SK-N-SH (cell line): Measurements from ENCODE around the gene PNKD. TPM values are rescaled to one million over a fixed set of nuclear protein-coding genes. Genes with fewer than 3 reads are reported as not detected.

ENCODE experiments used
- CTCF ChIA-PET: fragments of 300-600, 350-600 bp; formaldehyde crosslinking; extraction: SDS; loops from one replicate; lab custom pipeline; 2021; lab: Yijun Ruan, JAX
- POLR2A ChIA-PET: fragments of 350-600 bp; sonication (Branson Sonifier 250); formaldehyde crosslinking; extraction: SDS; loops from one replicate; lab custom pipeline; 2020; ENCODE audit warnings: antibody characterized with exemption, inconsistent platforms; lab: Yijun Ruan, JAX
- DNase-seq: peaks from one replicate; pipeline ENCODE4 v3.0.0; 2012
- H2AFZ ChIP-seq: fragments of 200-600 bp; sonication (generic); 2 replicates; pipeline ENCODE4 v1.8.1; 2016; ENCODE audit warnings: antibody characterized with exemption, mild to moderate bottlenecking, low read depth
- H3F3A ChIP-seq: fragments of 200-600 bp; sonication (generic); replicated peaks from 2 replicates; pipeline ENCODE3; 2016; ENCODE audit warnings: antibody characterized with exemption, mild to moderate bottlenecking; ENCODE audit not compliant: insufficient read depth
- H3K27ac ChIP-seq, 2 experiments: fragments of 200-500 bp in 1 of 2; fragments of 200-600 bp in 1 of 2; sonication (Bioruptor generic) in 1 of 2; sonication (generic), shearing (Covaris generic) in 1 of 2; 2 replicates each; pipeline versions ENCODE4 v1.5.1 to v1.6.1; 2014 to 2016; ENCODE audit warnings: low read depth in 2 of 2, inconsistent platforms in 1 of 2, low read length in 1 of 2, mild to moderate bottlenecking in 1 of 2, mixed read lengths in 1 of 2
- H3K27me3 ChIP-seq: fragments of 200-600 bp; sonication (generic), shearing (Covaris generic); 2 replicates; pipeline ENCODE4 v1.6.1; 2016; ENCODE audit warnings: mixed run types; ENCODE audit not compliant: insufficient read depth
- H3K36me3 ChIP-seq, 2 experiments: fragments of 200-500 bp in 1 of 2; fragments of 200-600 bp in 1 of 2; sonication (Bioruptor generic) in 1 of 2; sonication (generic) in 1 of 2; replicated peaks in 1 of 2; 2 replicates each; pipeline versions ENCODE3 to v1.5.1; 2014 to 2016; ENCODE audit warnings: low read length in 1 of 2, mild to moderate bottlenecking in 1 of 2; ENCODE audit not compliant: insufficient read depth in 2 of 2, control insufficient read depth in 1 of 2
- H3K4me1 ChIP-seq, 2 experiments: fragments of 200-500 bp in 1 of 2; fragments of 200-600 bp in 1 of 2; sonication (Bioruptor generic) in 1 of 2; sonication (generic), shearing (Covaris generic) in 1 of 2; 2 replicates each; pipeline versions ENCODE4 v1.5.1 to v1.6.1; 2014 to 2016; ENCODE audit warnings: low read depth in 1 of 2, low read length in 1 of 2, mixed run types in 1 of 2; ENCODE audit not compliant: insufficient read depth in 2 of 2, control insufficient read depth in 1 of 2
- H3K4me2 ChIP-seq: fragments of 200-600 bp; sonication (generic), shearing (Covaris generic); 2 replicates; pipeline ENCODE4 v1.6.1; 2017; ENCODE audit warnings: mixed run types
- H3K4me3 ChIP-seq, 2 experiments: fragments of 200-500 bp in 1 of 2; fragments of 200-600 bp in 1 of 2; sonication (Bioruptor generic) in 1 of 2; sonication (generic), shearing (Covaris generic) in 1 of 2; 2 replicates each; pipeline versions ENCODE4 v1.5.1 to v1.8.1; 2014 to 2016; ENCODE audit warnings: low read depth in 2 of 2, inconsistent platforms in 1 of 2, low read length in 1 of 2, mild to moderate bottlenecking in 1 of 2, mixed read lengths in 1 of 2, moderate library complexity in 1 of 2
- H3K79me2 ChIP-seq: fragments of 200-600 bp; sonication (generic); 2 replicates; pipeline ENCODE4 v1.8.1; 2017; ENCODE audit warnings: mild to moderate bottlenecking; ENCODE audit not compliant: insufficient read depth
- H3K9ac ChIP-seq: fragments of 200-600 bp; sonication (generic); 2 replicates; pipeline ENCODE4 v1.6.1; 2017; ENCODE audit warnings: mixed run types
- H3K9me2 ChIP-seq: fragments of 200-600 bp; sonication (generic); 2 replicates; pipeline ENCODE4 v1.6.1; 2017; ENCODE audit warnings: mixed run types
- H3K9me3 ChIP-seq: fragments of 200-600 bp; sonication (generic); 2 replicates; pipeline ENCODE4 v1.6.1; 2017; ENCODE audit warnings: mixed run types, mild to moderate bottlenecking, moderate library complexity
- H4K20me1 ChIP-seq: fragments of 200-600 bp; sonication (generic); 2 replicates; pipeline ENCODE4 v1.6.1; 2017; ENCODE audit warnings: mild to moderate bottlenecking, mixed run types; ENCODE audit not compliant: insufficient read depth
- CHD2 ChIP-seq: fragments of 150-350 bp; IDR thresholded peaks from 2 replicates; pipeline ENCODE4 v1.6.1; 2018; ENCODE audit warnings: low read length; ENCODE audit not compliant: partially characterized antibody
- EP300 ChIP-seq, 2 experiments: IDR thresholded peaks; 2 replicates each; pipeline versions ENCODE4 v1.4.0 to v1.6.1; 2012; ENCODE audit warnings: borderline replicate concordance in 1 of 2, low read depth in 1 of 2, low read length in 1 of 2
- EZH2phosphoT487 ChIP-seq: fragments of 200-600 bp; sonication (generic); IDR thresholded peaks from 2 replicates; pipeline ENCODE4 v1.6.1; 2017; ENCODE audit warnings: low read depth, mixed run types, mild to moderate bottlenecking, antibody characterized with exemption, moderate library complexity, borderline replicate concordance
- FOSL2 ChIP-seq: IDR thresholded peaks from 2 replicates; pipeline ENCODE4 v1.4.0; 2012; ENCODE audit warnings: low read depth, mild to moderate bottlenecking, moderate library complexity, borderline replicate concordance
- FOXM1 ChIP-seq: IDR thresholded peaks from 2 replicates; pipeline ENCODE4 v1.4.0; 2012; ENCODE audit warnings: low read depth, mild to moderate bottlenecking
- GATA2 ChIP-seq: sonication (generic); formaldehyde crosslinking; IDR thresholded peaks from 2 replicates; pipeline ENCODE4 v1.5.0; 2020; ENCODE audit warnings: mild to moderate bottlenecking, missing genetic modification reagents
- NFIC ChIP-seq: IDR thresholded peaks from 2 replicates; pipeline ENCODE4 v1.4.0; 2012; ENCODE audit warnings: borderline replicate concordance
- RFX5 ChIP-seq: IDR thresholded peaks from 2 replicates; pipeline ENCODE4 v1.6.1; 2012; ENCODE audit warnings: mild to moderate bottlenecking, improper control_type of control experiment, low read length
- TCF12 ChIP-seq: IDR thresholded peaks from 2 replicates; pipeline ENCODE4 v1.4.0; 2012
- USF2 ChIP-seq: fragments of 150-350 bp; IDR thresholded peaks from 2 replicates; pipeline ENCODE4 v1.6.1; 2017; ENCODE audit warnings: antibody characterized with exemption, low read length, low read depth, borderline replicate concordance
- WGBS: methylation state at CpG from one replicate; pipeline ENCODE4 v1.1.6; 2017; ENCODE audit warnings: low lambda C conversion rate; 5-methylcytosine and 5-hydroxymethylcytosine counted together
- polyA plus RNA-seq, 3 experiments: library from polyadenylated mRNA; depleted of rRNA; stranded (reverse); fragments of >200 nt; gene quantifications; 2 replicates each; pipeline ENCODE4 v1.2.3, GENCODE V29; 2012
- TF ChIP-seq, protein P1 (sequence below): IDR thresholded peaks from 2 replicates; pipeline ENCODE4 v1.4.0; 2012; ENCODE audit warnings: low read depth

Gene PNKD
- polyA plus RNA-seq, 1 of the 3 experiments (the other 2 are of a cell fraction): 101 TPM

DNA sequence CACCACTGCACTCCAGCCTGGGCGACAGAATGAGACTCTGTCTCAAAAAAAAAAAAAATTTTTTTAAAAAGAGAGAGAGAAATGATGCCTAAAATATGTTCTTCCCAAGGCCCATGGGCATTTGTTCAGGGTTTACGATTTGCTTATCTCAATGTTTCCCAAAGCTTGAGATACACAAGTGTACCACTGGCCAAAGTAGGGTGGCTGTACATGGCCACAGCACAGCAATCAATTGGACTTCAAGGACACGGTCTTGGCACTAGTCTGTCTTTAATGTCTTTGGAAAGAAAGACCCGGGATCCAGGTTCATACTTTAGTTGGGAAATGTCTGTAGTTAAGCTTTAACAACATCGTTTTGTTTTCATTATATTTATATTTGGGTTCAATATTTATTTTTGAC lies 76.9 kb downstream of the PNKD start:
- Histone ChIP-seq H3K36me3 (no peaks in the 10 kb centered on the region), H3K9ac (no peak overlapping the region), H3K9me3 (no peaks in the 10 kb centered on the region), H3K4me2 (no peak overlapping the region), H3K27me3 (no peaks in the 10 kb centered on the region), H2AFZ (no peak overlapping the region), H3K4me1 (no peaks in the 10 kb centered on the region), H4K20me1 (no peaks in the 10 kb centered on the region), H3K27ac (no peak overlapping the region), H3K79me2 (no peaks in the 10 kb centered on the region), H3K9me2 (no peaks in the 10 kb centered on the region), H3F3A (no peaks in the 10 kb centered on the region), H3K4me3 (no peak overlapping the region)
- 92% methylated on average over 5 of the region's 5 CpGs for WGBS
- ChIA-PET CTCF (interaction anchor here (0.9 kb wide), 1 partner anchor 45 kb away, joined by 3 read pairs; no protein-coding TSS in a partner anchor), POLR2A (no interaction called here)
- TF ChIP-seq FOXM1: no peak
- TF ChIP-seq, protein P1, sequence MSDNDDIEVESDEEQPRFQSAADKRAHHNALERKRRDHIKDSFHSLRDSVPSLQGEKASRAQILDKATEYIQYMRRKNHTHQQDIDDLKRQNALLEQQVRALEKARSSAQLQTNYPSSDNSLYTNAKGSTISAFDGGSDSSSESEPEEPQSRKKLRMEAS: no peak
- TF ChIP-seq RFX5: no peak
- no peak for TF ChIP-seq NFIC
- TF ChIP-seq USF2: no peak
- TF ChIP-seq TCF12: no peak
- TF ChIP-seq EP300 (IDR thresholded peaks at IDR 0.05; ENCODE audit: borderline replicate concordance in 1 of 2, low read depth in 1 of 2, low read length in 1 of 2): no peak
- no peak for TF ChIP-seq CHD2
- no peak for TF ChIP-seq FOSL2
- no peak for DNase-seq

- H3K27ac ChIP-seq: no peak overlapping the region
- TF ChIP-seq FOXM1: no peak
- TF ChIP-seq EZH2phosphoT487: no peak
- TF ChIP-seq USF2: no peak
- no peak for TF ChIP-seq GATA2 (CRISPR knock-in tag)
- no peak for TF ChIP-seq NFIC
- no peaks in the 10 kb centered on the region for H3K79me2 ChIP-seq
- H3F3A ChIP-seq: no peaks in the 10 kb centered on the region
- no peak overlapping the region for H3K4me2 ChIP-seq
- no peak overlapping the region for H2AFZ ChIP-seq
- 78% methylated on average over 14 of the region's 14 CpGs for WGBS
- H3K9me3 ChIP-seq: no peaks in the 10 kb centered on the region
- H3K9ac ChIP-seq: no peak overlapping the region
- H3K27me3 ChIP-seq: no peaks in the 10 kb centered on the region
- ChIA-PET CTCF (interaction anchor here (7.4 kb wide), 1 partner anchor 52 kb away, joined by 52 read pairs; no protein-coding TSS in a partner anchor), POLR2A (no interaction called here)
- no peaks in the 10 kb centered on the region for H3K36me3 ChIP-seq
- peaks cover 0 to 4% of the 10 kb centered on the region in 2 experiments; a peak in 1 of 4 replicates for H3K4me1 ChIP-seq
- H3K4me3 ChIP-seq: no peak overlapping the region
- H3K9me2 ChIP-seq: no peaks in the 10 kb centered on the region
- no peaks in the 10 kb centered on the region for H4K20me1 ChIP-seq
- no peak for DNase-seq
These were observed 83.7 kb downstream of the PNKD start for GRCh38 chr2:218354045-218354444.
